Motor neuron (in vitro differentiated cells): ENCODE results near the gene COQ10B. TPM values are rescaled to one million over a fixed set of nuclear protein-coding genes. Genes with fewer than 3 reads are reported as not detected.

Source experiments
- ATAC-seq, 8 experiments: fragments of 200-7000 bp; cut with Tn5 transposase; replicated peaks in 6 of 8; 2 replicates each; pipeline ENCODE4 v1.8.0; 2021; ENCODE audit warnings: mild to moderate bottlenecking in 8 of 8, moderate library complexity in 8 of 8
- H3K27ac ChIP-seq, 2 donors: fragments of 250-450 bp; sonication (Bioruptor Pico); 2 replicates each; pipeline ENCODE4 v1.9.0; 2021; ENCODE audit warnings: antibody characterized with exemption in 2 of 2, mild to moderate bottlenecking in 2 of 2, moderate library complexity in 1 of 2
- H3K4me1 ChIP-seq, 2 donors: fragments of 250-450 bp; sonication (Bioruptor Pico); replicated peaks in 1 of 2; 2 replicates each; pipeline ENCODE4 v1.6.1; 2021; ENCODE audit warnings: antibody characterized with exemption in 2 of 2, mild to moderate bottlenecking in 2 of 2, moderate library complexity in 1 of 2
- H3K4me3 ChIP-seq, 5 donors: fragments of 250-450 bp; sonication (Bioruptor Pico); 2 replicates each; pipeline ENCODE4 v1.9.0; 2021; ENCODE audit warnings: antibody characterized with exemption in 5 of 5, mild to moderate bottlenecking in 5 of 5, moderate library complexity in 4 of 5
- WGBS, 10 experiments: fragments of 450-650 bp; shearing (Covaris generic); methylation state at CpG; one replicate each; pipeline ENCODE4 v1.0.0; 2022; 5-methylcytosine and 5-hydroxymethylcytosine counted together
- in situ Hi-C, 9 experiments: fragments of 400-800 bp; cut with MboI; loops; one replicate each; pipeline ENCODE4 v1.15.0; 2021; ENCODE audit warnings: low sequenced_read_pairs in 9 of 9, low pct_unique_long_range_greater_than_20kb in 2 of 9; ENCODE audit not compliant: unreplicated experiment in 9 of 9
- total RNA-seq, 8 experiments: library from RNA; unstranded; fragments of 300-600 nt; gene quantifications; 2 replicates each; pipeline versions ENCODE4 v1.2.3 to v1.2.4, GENCODE V29; 2022

Gene COQ10B
- total RNA-seq, 8 experiments from 2014 or later = 11.4 to 66.0 (median 35.0) TPM

DNA sequence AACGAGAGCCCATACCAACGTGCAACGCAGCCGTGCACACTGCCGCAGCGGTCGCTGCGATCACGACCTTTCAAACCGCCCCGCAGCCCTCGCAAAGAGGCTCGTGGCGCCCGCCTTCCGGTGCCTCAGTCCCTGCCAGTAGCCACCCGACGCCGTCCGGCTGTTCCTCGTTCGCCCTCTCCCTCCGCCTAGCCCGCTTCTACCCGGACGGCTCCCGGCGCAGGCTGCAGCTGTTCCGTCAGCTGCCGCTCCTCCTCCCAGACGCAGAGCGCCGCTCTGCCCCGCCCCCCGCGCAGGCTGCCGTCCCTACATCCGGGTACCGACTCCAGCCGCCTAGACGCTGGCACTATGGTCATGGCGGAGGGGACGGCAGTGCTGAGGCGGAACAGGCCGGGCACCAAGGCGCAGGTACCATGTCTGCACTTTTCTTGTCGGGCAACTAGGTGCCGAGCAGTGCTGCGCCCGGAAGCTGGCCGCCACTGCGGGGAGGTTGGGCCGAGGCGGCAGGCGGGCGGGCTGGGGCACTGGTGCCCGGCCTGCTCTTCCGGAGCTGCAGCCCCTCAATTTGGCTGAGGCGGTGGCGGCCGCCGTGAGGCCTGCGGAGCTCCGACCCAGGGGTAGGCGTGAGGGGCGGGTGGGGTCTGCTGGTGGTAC, 62.5 kb downstream of the COQ10B start, which contains the start of gene MOB4:
Gene MOB4 (plus strand): TSS at position 328 of the 654 bp plus-strand sequence. CDS start 21 bp downstream, at position 349.
- peak within 1 kb of the TSS; percentile 88 to 97 for H3K27ac ChIP-seq
- H3K4me1 ChIP-seq = peaks cover 12 to 16% of the 10 kb centered on the region in 2 donors
- H3K4me3 ChIP-seq = peak within 1 kb of the TSS; percentile 72 to 96 (median 92)
- peak; percentile 94 to 97 (median 96) for ATAC-seq
- in situ Hi-C loops = no loop called here
- WGBS, 10 experiments = 0 to 3% (median 1%) methylated on average over 8 to 25 of the region's 66 CpGs; no CpG with 5 or more reads in 5 of the 10 experiments

DNA sequence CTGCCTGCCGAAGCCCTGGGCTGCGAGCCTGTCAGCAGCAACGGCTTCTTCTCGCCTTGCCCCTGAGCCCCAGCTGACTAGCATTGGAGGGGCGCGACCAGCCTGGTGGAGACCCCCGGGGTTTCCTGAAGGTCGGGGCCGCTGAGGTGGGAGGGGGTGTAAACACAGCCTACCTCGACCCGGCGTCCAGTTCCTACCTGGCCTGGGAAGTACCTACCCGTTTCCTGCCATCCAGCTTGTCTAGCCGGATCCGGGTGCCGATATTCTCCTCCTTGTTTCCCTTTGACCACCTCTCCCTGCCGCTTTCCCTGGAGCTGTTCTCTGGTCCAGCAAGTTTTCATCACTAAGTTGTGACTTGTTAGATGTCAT, 63.0 kb downstream of the COQ10B start:
- peaks cover 12 to 16% of the 10 kb centered on the region in 2 donors for H3K4me1 ChIP-seq
- peak overlapping the region; percentile 72 to 96 (median 92) for H3K4me3 ChIP-seq
- WGBS, 10 experiments = 0% methylated on average over 1 of the region's 17 CpGs; no CpG with 5 or more reads in 7 of the 10 experiments
- in situ Hi-C loops = no loop called here
- ATAC-seq = peak in 2 of 8 experiments; percentile 5
- peak overlapping the region; percentile 88 to 97 for H3K27ac ChIP-seq

DNA sequence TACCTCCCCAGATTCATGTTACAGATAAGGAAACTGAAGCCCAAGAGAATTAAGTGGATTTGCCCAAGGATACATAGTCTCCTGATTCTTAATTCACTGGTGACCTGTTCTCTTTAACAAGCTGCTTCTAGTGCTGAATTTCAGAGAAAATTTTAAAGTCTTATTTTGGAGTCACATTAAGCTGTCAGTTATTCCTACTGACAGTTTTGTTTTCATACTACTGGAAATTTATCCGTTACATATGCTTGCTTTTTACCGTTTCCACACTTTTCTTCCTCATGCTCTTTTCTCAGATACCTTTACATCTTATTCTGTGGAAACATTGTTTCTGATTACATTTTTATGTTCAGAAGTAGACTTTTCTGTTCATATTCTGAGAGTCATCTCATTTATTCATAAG, 63.8 kb downstream of the COQ10B start:
- in situ Hi-C loops = no loop called here
- no peak for ATAC-seq
- WGBS, 10 experiments = 5 to 85% (median 61%) methylated on average over 2 of the region's 2 CpGs
- peak overlapping the region; percentile 72 to 96 (median 92) for H3K4me3 ChIP-seq
- H3K27ac ChIP-seq = no peak overlapping the region
- peaks cover 12 to 16% of the 10 kb centered on the region in 2 donors for H3K4me1 ChIP-seq

Other genes starting within 250 kb of the COQ10B start
- gene ANKRD44, start 142.8 kb upstream of the COQ10B start, total RNA-seq = 10 to 100 TPM in 6 of 8 experiments, 1 to 10 TPM in 2; 3.4 to 28.8 (median 14.8) TPM
- gene SF3B1, start 18.5 kb upstream of the COQ10B start, total RNA-seq = 100 to 1,000 TPM; 165 to 338 (median 223) TPM
- 100 to 1,000 TPM; 268 to 960 (median 288) TPM for gene HSPD1, start 46.3 kb downstream of the COQ10B start, total RNA-seq
- 100 to 1,000 TPM; 149 to 561 (median 246) TPM for gene HSPE1, start 46.8 kb downstream of the COQ10B start, total RNA-seq
- 10 to 100 TPM; 31.9 to 50.9 (median 43.7) TPM for gene MOB4, start 62.5 kb downstream of the COQ10B start, total RNA-seq
- gene RFTN2, start 222.0 kb downstream of the COQ10B start, total RNA-seq = 10 to 100 TPM in 1 of 8 experiments, 1 to 10 TPM in 4, under 1 TPM in 3; 0.63 to 22.7 (median 2.3) TPM